ENCODE measurements around the gene APBB2.

APBB2 gene

DNA sequence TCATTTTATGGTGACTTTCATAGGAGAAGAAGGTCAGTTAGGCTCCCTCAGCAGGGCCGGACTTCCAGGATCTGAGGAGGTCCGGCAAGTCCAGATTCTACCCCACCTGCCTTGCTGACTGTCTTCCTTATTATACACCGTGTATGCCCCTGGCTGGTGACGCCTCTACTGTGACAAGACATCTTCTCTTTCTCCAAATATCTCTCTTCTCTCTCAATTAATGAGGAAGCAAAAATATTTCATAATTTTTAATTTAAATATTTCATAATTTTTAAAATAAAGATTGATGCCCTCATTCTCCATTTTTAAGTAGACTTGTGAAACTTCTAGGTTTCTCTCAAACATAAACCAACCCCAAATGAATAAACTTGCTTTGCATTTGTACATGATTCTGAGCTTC is 262.1 kb downstream of the APBB2 start:
- H3K27ac ChIP-seq = no peak overlapping the region
- no peak for TF ChIP-seq ZFX (IDR thresholded peaks at IDR 0.05)
- TF ChIP-seq, protein P1, sequence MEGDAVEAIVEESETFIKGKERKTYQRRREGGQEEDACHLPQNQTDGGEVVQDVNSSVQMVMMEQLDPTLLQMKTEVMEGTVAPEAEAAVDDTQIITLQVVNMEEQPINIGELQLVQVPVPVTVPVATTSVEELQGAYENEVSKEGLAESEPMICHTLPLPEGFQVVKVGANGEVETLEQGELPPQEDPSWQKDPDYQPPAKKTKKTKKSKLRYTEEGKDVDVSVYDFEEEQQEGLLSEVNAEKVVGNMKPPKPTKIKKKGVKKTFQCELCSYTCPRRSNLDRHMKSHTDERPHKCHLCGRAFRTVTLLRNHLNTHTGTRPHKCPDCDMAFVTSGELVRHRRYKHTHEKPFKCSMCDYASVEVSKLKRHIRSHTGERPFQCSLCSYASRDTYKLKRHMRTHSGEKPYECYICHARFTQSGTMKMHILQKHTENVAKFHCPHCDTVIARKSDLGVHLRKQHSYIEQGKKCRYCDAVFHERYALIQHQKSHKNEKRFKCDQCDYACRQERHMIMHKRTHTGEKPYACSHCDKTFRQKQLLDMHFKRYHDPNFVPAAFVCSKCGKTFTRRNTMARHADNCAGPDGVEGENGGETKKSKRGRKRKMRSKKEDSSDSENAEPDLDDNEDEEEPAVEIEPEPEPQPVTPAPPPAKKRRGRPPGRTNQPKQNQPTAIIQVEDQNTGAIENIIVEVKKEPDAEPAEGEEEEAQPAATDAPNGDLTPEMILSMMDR (conservative IDR thresholded peaks at IDR 0.05) = no peak

DNA sequence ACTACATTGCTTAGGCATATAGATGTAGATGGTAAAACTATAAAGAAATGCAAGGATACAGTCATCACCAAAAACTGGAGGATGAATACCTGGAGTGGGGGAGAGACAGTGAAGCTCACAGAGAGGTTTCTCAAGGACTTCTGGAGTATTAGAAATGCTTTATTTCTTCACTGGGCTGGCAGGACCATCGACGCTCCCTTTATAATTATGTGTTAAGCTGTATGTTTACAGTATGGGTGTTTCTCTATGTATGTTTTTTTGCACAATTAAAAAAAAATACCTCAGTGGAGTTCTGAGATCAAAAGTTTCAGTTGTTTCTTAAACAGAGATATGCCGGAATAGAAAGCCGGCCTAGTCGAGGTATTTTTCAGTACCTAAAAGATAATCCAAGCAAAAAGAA is 263.3 kb downstream of the APBB2 start:
- H3K27ac ChIP-seq = no peak overlapping the region
- TF ChIP-seq, protein P1 (conservative IDR thresholded peaks at IDR 0.05) = no peak
- no peak for TF ChIP-seq ZFX (IDR thresholded peaks at IDR 0.05)

- no peak overlapping the region for H3K27ac ChIP-seq
- no peak for TF ChIP-seq ZFX (IDR thresholded peaks at IDR 0.05)
- TF ChIP-seq, protein P1 (conservative IDR thresholded peaks at IDR 0.05) = no peak
These were observed 264.8 kb downstream of the APBB2 start for GRCh38 chr4:40949358-40950100.

- no peak overlapping the region for H3K27ac ChIP-seq
- TF ChIP-seq, protein P1 (conservative IDR thresholded peaks at IDR 0.05) = no peak
- no peak for TF ChIP-seq ZFX (IDR thresholded peaks at IDR 0.05)
These were observed 266.3 kb downstream of the APBB2 start for GRCh38 chr4:40948014-40948413.

DNA sequence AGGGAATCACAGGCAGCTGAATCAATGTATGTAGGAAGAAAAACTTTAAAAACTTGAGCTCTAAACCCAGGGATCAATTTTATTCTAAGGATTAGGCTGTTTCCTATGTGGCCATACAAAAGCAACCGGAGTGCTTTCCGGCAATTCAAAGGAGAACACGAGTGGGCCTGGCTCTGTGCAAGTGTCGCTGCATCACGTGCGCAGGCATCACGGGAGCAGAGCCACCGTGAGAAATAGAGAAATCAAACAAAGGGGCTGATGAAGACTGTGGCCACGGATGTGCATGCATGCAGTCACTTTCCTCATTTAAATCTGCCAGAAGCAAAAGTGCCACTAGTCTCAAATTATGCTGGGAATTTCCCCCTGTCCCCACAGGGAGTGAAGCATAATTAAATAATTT is 267.7 kb downstream of the APBB2 start:
- H3K27ac ChIP-seq = no peak overlapping the region
- TF ChIP-seq, protein P1 (conservative IDR thresholded peaks at IDR 0.05) = no peak
- TF ChIP-seq ZFX (IDR thresholded peaks at IDR 0.05) = no peak

GRCh38 chr4:40940756-40941155 is 273.6 kb downstream of the APBB2 start:
- no peak for TF ChIP-seq ZFX (IDR thresholded peaks at IDR 0.05)
- TF ChIP-seq, protein P1 (conservative IDR thresholded peaks at IDR 0.05) = no peak
- no peak overlapping the region for H3K27ac ChIP-seq

GRCh38 chr4:40940317-40940741 is 274.0 kb downstream of the APBB2 start:
- no peak overlapping the region for H3K27ac ChIP-seq
- TF ChIP-seq, protein P1 (conservative IDR thresholded peaks at IDR 0.05) = no peak
- no peak for TF ChIP-seq ZFX (IDR thresholded peaks at IDR 0.05)
